ENCODE results near the gene FAM200C.

FAM200C gene

GRCh38 chr5:160432196-160432595 lies 32.3 kb upstream of the FAM200C start:
- H3K4me2 ChIP-seq (ENCODE audit: low read depth, low read length, poor library complexity, severe bottlenecking), result no peak overlapping the region

GRCh38 chr5:160427607-160428006 lies 27.8 kb upstream of the FAM200C start:
- Histone ChIP-seq H3K27ac (ENCODE audit: low read depth, low read length) (no peak overlapping the region), H3K9me2 (replicated peaks; ENCODE audit: insufficient read depth, low read length) (no peaks in the 10 kb centered on the region), H2AFZ (ENCODE audit: low read depth, low read length, severe bottlenecking) (no peak overlapping the region), H3K4me3 (ENCODE audit: insufficient read depth, low read length, poor library complexity, severe bottlenecking) (no peak overlapping the region), H3K36me3 (ENCODE audit: low read length) (peaks cover 55% of the 10 kb centered on the region), H3K79me2 (ENCODE audit: insufficient read depth, low read length) (peaks cover 39% of the 10 kb centered on the region), H3F3A (ENCODE audit: insufficient read depth) (peaks cover 34% of the 10 kb centered on the region), H3K9me3 (ENCODE audit: insufficient read depth, low read length) (no peaks in the 10 kb centered on the region), H4K20me1 (ENCODE audit: low read depth, low read length) (no peaks in the 10 kb centered on the region), H3K4me2 (ENCODE audit: low read depth, low read length, poor library complexity, severe bottlenecking) (no peak overlapping the region), H3K27me3 (ENCODE audit: low read length) (no peaks in the 10 kb centered on the region), H3K9ac (ENCODE audit: low read length) (no peak overlapping the region)
- TF ChIP-seq EZH2phosphoT487 (conservative IDR thresholded peaks at IDR 0.05; ENCODE audit: low read length) (no peak), CTCF (IDR thresholded peaks at IDR 0.05; ENCODE audit: insufficient read depth, low read length, poor library complexity, severe bottlenecking) (no peak)

More at GRCh38 chr5:160432196-160432595, 32.3 kb upstream of the FAM200C start:
- Histone ChIP-seq H3K27ac (ENCODE audit: low read depth, low read length) (no peak overlapping the region), H2AFZ (ENCODE audit: low read depth, low read length, severe bottlenecking) (no peak overlapping the region), H3K9me3 (ENCODE audit: insufficient read depth, low read length) (no peaks in the 10 kb centered on the region), H3K79me2 (ENCODE audit: insufficient read depth, low read length) (no peaks in the 10 kb centered on the region), H3K27me3 (ENCODE audit: low read length) (no peaks in the 10 kb centered on the region), H3F3A (ENCODE audit: insufficient read depth) (peaks cover 26% of the 10 kb centered on the region), H3K9me2 (replicated peaks; ENCODE audit: insufficient read depth, low read length) (no peaks in the 10 kb centered on the region), H3K36me3 (ENCODE audit: low read length) (peaks cover 23% of the 10 kb centered on the region), H3K4me3 (ENCODE audit: insufficient read depth, low read length, poor library complexity, severe bottlenecking) (no peak overlapping the region), H3K9ac (ENCODE audit: low read length) (no peak overlapping the region), H4K20me1 (ENCODE audit: low read depth, low read length) (no peaks in the 10 kb centered on the region)
- TF ChIP-seq CTCF (IDR thresholded peaks at IDR 0.05; ENCODE audit: insufficient read depth, low read length, poor library complexity, severe bottlenecking) (no peak), EZH2phosphoT487 (conservative IDR thresholded peaks at IDR 0.05; ENCODE audit: low read length) (no peak)

- Histone ChIP-seq H3K36me3 (ENCODE audit: low read length) (peaks cover 41% of the 10 kb centered on the region), H3K27ac (ENCODE audit: low read depth, low read length) (peak overlapping the region; percentile 67), H3K4me2 (ENCODE audit: low read depth, low read length, poor library complexity, severe bottlenecking) (peak overlapping the region; percentile 99), H3K27me3 (ENCODE audit: low read length) (no peaks in the 10 kb centered on the region), H3K4me3 (ENCODE audit: insufficient read depth, low read length, poor library complexity, severe bottlenecking) (peak overlapping the region; percentile 83), H3K9me2 (replicated peaks; ENCODE audit: insufficient read depth, low read length) (no peaks in the 10 kb centered on the region), H4K20me1 (ENCODE audit: low read depth, low read length) (no peaks in the 10 kb centered on the region), H3F3A (ENCODE audit: insufficient read depth) (peaks cover 36% of the 10 kb centered on the region), H2AFZ (ENCODE audit: low read depth, low read length, severe bottlenecking) (no peak overlapping the region), H3K79me2 (ENCODE audit: insufficient read depth, low read length) (peaks cover 56% of the 10 kb centered on the region), H3K9ac (ENCODE audit: low read length) (peak overlapping the region; percentile 73), H3K9me3 (ENCODE audit: insufficient read depth, low read length) (no peaks in the 10 kb centered on the region)
- TF ChIP-seq EZH2phosphoT487 (conservative IDR thresholded peaks at IDR 0.05; ENCODE audit: low read length) (no peak), CTCF (IDR thresholded peaks at IDR 0.05; ENCODE audit: insufficient read depth, low read length, poor library complexity, severe bottlenecking) (no peak)
Observed at GRCh38 chr5:160423099-160423498, 23.2 kb upstream of the FAM200C start.

Measured in SU-DHL-6 (cell line).